GM12874 (cell line): ENCODE results near the gene TSSK1B.

Source experiments
- TF ChIP-seq, protein P1 (sequence below): IDR thresholded peaks from 2 replicates; pipeline ENCODE4 v1.5.1; 2011; ENCODE audit warnings: low read depth, mild to moderate bottlenecking, control low read depth, low read length, moderate library complexity; ENCODE audit not compliant: insufficient read depth

TSSK1B gene

GRCh38 chr5:113450929-113451328 is 16.1 kb upstream of the TSSK1B start:
- TF ChIP-seq, protein P1, sequence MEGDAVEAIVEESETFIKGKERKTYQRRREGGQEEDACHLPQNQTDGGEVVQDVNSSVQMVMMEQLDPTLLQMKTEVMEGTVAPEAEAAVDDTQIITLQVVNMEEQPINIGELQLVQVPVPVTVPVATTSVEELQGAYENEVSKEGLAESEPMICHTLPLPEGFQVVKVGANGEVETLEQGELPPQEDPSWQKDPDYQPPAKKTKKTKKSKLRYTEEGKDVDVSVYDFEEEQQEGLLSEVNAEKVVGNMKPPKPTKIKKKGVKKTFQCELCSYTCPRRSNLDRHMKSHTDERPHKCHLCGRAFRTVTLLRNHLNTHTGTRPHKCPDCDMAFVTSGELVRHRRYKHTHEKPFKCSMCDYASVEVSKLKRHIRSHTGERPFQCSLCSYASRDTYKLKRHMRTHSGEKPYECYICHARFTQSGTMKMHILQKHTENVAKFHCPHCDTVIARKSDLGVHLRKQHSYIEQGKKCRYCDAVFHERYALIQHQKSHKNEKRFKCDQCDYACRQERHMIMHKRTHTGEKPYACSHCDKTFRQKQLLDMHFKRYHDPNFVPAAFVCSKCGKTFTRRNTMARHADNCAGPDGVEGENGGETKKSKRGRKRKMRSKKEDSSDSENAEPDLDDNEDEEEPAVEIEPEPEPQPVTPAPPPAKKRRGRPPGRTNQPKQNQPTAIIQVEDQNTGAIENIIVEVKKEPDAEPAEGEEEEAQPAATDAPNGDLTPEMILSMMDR, result no peak

DNA sequence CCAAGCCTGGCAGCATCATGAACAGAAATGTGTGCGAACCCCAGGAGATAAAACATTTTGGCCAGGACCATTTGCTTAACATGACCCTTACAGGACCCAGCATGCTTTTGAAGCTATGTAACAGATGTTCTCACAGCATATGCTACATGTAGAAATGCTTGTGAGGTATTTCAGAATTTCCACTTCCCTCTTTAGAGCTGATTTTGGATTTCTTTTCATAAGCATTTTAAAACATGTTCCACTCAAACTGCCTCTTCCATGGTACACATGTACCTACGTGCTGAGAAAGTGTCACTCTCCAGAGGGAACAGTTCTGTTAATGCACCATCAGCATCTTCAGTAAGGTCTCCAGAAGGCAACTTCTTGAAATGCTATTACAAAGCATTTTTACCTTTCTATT is 15.7 kb upstream of the TSSK1B start:
- TF ChIP-seq, protein P1, result no peak

- TF ChIP-seq, protein P1, result no peak
Measured at GRCh38 chr5:113448252-113448651, 13.5 kb upstream of the TSSK1B start.

DNA sequence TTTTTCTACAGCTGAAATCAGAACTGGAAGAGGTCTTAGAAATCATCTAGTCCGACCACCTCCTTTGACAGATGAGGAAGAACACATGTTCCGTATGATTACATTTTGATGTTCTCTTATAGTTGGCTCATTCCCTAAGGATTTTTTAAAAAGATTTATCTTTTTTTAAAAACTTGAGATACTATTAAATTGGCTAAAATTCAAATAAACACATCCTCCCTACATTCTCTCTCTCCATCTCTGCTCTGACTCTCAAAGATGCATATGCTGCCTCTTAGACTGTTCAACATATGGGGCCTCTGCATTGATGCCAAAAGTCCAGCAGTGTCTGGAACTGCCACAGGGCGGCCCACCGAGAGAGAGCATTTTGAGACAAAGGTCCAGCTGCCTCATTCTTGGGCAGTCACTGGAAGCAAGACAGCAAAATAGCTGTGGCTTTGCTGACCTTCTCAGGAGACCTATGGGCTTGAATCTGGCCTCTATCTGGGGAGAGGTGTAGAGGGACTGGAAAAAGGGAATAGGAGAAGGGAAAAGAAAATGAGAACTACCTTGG is 12.8 kb upstream of the TSSK1B start:
- TF ChIP-seq, protein P1, result no peak

DNA sequence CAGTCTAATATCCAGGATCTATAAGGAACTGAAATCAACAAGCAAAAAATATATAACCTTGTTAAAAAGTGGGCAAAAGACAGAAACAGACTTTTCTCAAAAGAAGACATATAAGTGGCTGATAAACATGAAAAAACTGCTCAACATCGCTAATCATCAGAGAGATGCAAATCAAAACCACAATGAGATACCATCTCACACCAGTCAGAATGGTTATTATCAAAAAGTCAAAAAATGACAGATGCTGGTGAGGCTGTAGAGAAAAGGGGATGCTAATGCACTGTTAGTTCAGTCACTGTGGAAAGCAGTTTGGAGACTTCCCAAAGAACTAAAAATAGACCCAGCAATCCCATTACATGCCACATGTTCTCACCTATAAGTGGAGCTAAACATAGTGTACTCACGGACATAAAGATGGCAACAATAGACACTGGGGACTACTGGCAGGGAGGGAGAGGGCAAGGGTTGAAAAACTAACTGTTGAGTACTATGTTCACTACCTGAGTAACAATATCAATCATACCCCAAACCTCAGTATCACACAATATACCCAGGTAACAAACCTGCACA is 11.7 kb upstream of the TSSK1B start:
- TF ChIP-seq, protein P1, result no peak

DNA sequence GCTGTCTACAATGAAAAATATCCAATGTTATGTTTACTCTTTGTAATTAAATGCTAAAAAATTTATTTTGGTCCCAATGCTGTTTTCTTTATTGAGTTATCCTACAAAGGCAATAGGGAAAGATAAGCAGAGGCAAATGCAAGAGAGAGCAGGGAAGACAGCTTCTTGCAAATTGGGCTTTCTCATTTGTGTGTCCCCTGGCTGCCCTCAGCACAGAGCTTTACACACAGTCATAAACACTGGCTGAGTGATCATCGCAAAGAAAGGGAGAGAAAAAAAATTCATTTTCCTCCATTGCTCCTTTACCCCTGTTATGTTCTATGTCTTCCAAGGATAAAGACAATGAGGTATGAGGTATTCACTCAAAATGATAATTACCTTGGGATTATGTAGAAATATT is 2.3 kb upstream of the TSSK1B start:
- TF ChIP-seq, protein P1, result no peak

GRCh38 chr5:113435575-113435974 is 786 bp upstream of the TSSK1B start:
- TF ChIP-seq, protein P1, result no peak
